Measurements from ENCODE around the gene RSU1. TPM values are rescaled to one million over a fixed set of nuclear protein-coding genes. Genes with fewer than 3 reads are reported as not detected.

The RSU1 gene
- total and polyA plus RNA-seq, 7 donors, result 46.2 to 94.7 (median 62.4) TPM

DNA sequence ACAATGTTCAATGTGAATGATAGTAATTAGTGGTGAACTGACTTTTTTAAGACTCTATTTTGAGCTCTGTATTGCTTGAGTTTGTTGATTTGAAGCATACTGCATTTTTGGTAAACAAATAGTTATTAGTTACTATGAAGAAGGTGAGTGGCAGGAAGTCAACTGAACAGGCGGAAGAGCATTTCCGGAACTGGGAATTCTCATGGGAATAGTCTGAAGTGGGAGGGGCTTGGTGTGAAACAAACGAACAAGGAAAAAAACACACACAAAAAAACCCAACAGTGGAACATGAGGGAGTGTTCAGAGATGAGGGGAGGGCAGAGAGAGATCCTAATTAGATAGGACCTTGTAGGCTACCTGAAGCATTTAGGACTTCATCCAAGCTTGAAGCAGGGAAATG is 251.6 kb downstream of the RSU1 start:
- no peaks in the 10 kb centered on the region for H3K4me1 ChIP-seq
- no peak for DNase-seq
- no peak overlapping the region for H3K27ac ChIP-seq
- no peaks in the 10 kb centered on the region for H3K9me3 ChIP-seq
- H3K27me3 ChIP-seq, result no peaks in the 10 kb centered on the region
- TF ChIP-seq, protein P1, sequence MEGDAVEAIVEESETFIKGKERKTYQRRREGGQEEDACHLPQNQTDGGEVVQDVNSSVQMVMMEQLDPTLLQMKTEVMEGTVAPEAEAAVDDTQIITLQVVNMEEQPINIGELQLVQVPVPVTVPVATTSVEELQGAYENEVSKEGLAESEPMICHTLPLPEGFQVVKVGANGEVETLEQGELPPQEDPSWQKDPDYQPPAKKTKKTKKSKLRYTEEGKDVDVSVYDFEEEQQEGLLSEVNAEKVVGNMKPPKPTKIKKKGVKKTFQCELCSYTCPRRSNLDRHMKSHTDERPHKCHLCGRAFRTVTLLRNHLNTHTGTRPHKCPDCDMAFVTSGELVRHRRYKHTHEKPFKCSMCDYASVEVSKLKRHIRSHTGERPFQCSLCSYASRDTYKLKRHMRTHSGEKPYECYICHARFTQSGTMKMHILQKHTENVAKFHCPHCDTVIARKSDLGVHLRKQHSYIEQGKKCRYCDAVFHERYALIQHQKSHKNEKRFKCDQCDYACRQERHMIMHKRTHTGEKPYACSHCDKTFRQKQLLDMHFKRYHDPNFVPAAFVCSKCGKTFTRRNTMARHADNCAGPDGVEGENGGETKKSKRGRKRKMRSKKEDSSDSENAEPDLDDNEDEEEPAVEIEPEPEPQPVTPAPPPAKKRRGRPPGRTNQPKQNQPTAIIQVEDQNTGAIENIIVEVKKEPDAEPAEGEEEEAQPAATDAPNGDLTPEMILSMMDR (IDR thresholded peaks at IDR 0.05), result no peak
- TF ChIP-seq POLR2AphosphoS5 (IDR thresholded peaks at IDR 0.05) (no peak), EP300 (IDR thresholded peaks at IDR 0.05) (no peak), POLR2A (IDR thresholded peaks at IDR 0.05) (no peak)
- H3K4me3 ChIP-seq, result no peak overlapping the region
- 43 to 50% methylated on average over 3 of the region's 3 CpGs for WGBS, 2 donors
- intact Hi-C loops (cut with DNase I), result no loop called here
- H3K36me3 ChIP-seq, result no peaks in the 10 kb centered on the region

DNA sequence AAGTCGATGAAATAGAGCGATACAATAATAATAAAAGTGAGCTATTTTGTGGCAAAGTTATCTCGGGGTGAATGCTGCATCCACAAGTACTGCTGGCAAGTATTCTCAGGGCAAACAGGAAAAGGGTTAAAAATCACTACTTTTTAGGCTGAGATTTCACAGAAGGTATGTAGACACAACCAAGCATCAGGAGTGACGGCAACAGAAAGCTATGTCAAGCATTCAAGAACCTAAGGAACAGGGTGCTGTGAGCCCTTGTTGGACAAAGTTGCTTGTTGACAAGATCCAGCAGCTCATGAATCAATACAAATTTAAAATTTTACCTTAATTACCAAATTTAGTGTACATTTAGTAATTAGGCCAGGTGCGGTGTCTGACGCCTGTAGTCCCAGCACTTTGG is 254.3 kb downstream of the RSU1 start:
- intact Hi-C loops (cut with DNase I), result no loop called here
- no peaks in the 10 kb centered on the region for H3K36me3 ChIP-seq
- WGBS, 2 donors, result 90 to 93% methylated on average over 6 of the region's 6 CpGs
- no peaks in the 10 kb centered on the region for H3K27me3 ChIP-seq
- no peak overlapping the region for H3K4me3 ChIP-seq
- H3K9me3 ChIP-seq, result no peaks in the 10 kb centered on the region
- TF ChIP-seq, protein P1 (IDR thresholded peaks at IDR 0.05), result no peak
- TF ChIP-seq POLR2A (IDR thresholded peaks at IDR 0.05) (no peak), POLR2AphosphoS5 (IDR thresholded peaks at IDR 0.05) (no peak), EP300 (IDR thresholded peaks at IDR 0.05) (no peak)
- no peaks in the 10 kb centered on the region for H3K4me1 ChIP-seq
- no peak overlapping the region for H3K27ac ChIP-seq
- DNase-seq, result no peak

DNA sequence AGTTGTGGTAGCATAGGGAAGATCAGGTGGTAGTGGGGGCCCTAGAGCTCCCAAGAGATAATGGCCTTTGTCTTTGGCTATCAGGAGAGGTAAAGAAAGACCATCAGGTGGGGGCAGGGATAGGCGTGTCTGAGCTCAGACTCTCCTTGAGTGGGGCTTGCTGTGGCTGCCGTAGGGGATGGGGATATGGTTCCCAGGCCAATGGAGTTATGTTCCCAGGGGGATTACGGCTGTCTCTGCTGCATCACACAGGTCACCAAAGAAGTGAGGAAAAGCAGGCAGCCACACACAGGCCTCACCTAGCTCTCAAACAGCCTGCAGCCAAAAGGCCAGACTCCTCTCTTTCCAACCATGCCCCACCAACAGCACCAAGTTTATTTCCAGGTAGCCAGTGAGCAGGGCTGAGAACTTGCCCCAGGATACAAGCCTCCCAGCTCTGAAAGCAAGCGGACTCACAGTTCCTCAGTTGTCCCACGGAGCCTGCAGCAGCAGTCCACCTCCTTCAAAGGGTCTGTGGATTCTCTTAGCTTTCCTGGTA is 257.9 kb downstream of the RSU1 start:
- no peaks in the 10 kb centered on the region for H3K9me3 ChIP-seq
- H3K4me3 ChIP-seq, result no peak overlapping the region
- WGBS, 2 donors, result 73 to 83% methylated on average over 5 of the region's 5 CpGs
- H3K4me1 ChIP-seq, result no peaks in the 10 kb centered on the region
- no peaks in the 10 kb centered on the region for H3K36me3 ChIP-seq
- TF ChIP-seq EP300 (IDR thresholded peaks at IDR 0.05) (no peak), POLR2AphosphoS5 (IDR thresholded peaks at IDR 0.05) (no peak), POLR2A (IDR thresholded peaks at IDR 0.05) (no peak)
- TF ChIP-seq, protein P1 (IDR thresholded peaks at IDR 0.05), result no peak
- no peak for DNase-seq
- H3K27ac ChIP-seq, result no peak overlapping the region
- no peaks in the 10 kb centered on the region for H3K27me3 ChIP-seq
- intact Hi-C loops (cut with DNase I), result no loop called here

DNA sequence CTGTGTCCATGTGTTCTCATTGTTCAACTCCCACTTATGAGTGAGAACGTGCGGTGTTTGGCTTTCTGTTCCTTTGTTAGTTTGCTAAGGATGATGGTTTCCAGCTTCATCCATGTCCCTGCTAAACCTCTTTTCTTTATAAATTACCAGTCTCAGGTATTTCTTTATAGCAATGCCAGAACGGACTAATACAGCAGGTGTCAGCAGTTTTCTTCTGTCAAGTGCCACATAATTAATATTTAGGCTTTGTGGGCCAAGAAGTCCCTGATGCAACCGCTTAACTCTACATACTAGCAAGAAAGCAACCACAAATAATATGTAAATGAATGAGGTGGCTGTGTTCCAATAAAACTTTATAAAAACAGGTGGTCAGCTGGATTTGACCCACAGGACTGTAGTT is 269.3 kb downstream of the RSU1 start:
- Histone ChIP-seq H3K4me3 (no peak overlapping the region), H3K36me3 (no peaks in the 10 kb centered on the region), H3K9me3 (no peaks in the 10 kb centered on the region), H3K4me1 (no peaks in the 10 kb centered on the region), H3K27me3 (no peaks in the 10 kb centered on the region), H3K27ac (no peak overlapping the region)
- TF ChIP-seq POLR2AphosphoS5 (IDR thresholded peaks at IDR 0.05) (no peak), POLR2A (IDR thresholded peaks at IDR 0.05) (no peak), EP300 (IDR thresholded peaks at IDR 0.05) (no peak)
- TF ChIP-seq, protein P1 (IDR thresholded peaks at IDR 0.05), result no peak
- WGBS, 2 donors, result 85% methylated on average over 4 of the region's 4 CpGs
- intact Hi-C loops (cut with DNase I), result no loop called here
- no peak for DNase-seq

DNA sequence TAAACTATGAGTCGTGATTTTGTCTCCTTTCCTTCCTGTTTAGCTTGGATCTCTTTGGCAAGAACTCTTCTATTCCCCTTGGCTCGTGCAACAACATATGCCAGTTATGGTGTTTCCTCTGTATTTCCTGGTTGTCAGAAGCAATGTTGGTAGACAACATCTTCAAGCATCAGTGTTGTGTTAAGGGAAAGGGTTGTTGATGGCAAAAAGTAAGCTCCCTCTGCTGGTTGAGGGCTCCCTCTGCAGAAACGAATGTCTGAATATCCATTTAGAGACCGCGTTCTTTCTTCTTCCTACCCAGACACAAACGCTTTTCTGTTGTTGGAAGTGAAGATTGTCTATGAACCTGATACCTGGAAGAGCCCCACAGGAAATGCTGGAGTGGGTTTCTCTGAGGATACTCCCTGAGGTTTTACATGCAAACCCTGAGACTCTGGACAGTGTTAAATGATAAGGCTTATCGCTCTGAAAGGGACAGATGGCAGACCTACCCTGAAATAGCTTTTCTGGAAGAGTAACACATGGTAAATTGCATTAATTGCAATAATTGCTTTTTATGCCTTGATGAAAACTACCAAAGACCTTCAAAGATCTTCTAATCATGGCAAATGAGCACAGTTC is 272.0 kb downstream of the RSU1 start:
- no peaks in the 10 kb centered on the region for H3K4me1 ChIP-seq
- TF ChIP-seq POLR2A (IDR thresholded peaks at IDR 0.05), result no peak
- TF ChIP-seq, protein P1 (IDR thresholded peaks at IDR 0.05), result peak in 1 of 4 experiments; percentile 38
- DNase-seq, result no peak
- H3K27me3 ChIP-seq, result no peaks in the 10 kb centered on the region
- WGBS, 2 donors, result 34% methylated on average over 7 of the region's 7 CpGs
- H3K4me3 ChIP-seq, result no peak overlapping the region
- H3K27ac ChIP-seq, result no peak overlapping the region
- H3K36me3 ChIP-seq, result no peaks in the 10 kb centered on the region
- no peaks in the 10 kb centered on the region for H3K9me3 ChIP-seq
- intact Hi-C loops (cut with DNase I), result no loop called here

Measured in sigmoid colon (tissue), 7 donors.